Panc1 (cell line): ENCODE results near the gene IDUA. TPM values are rescaled to one million over a fixed set of nuclear protein-coding genes. Genes with fewer than 3 reads are reported as not detected.

Experiments used
- ATAC-seq: fragments of 200-7000 bp; cut with Tn5 transposase; 2 replicates; pipeline ENCODE4 v1.9.1; 2020; ENCODE audit warnings: mild to moderate bottlenecking, moderate library complexity
- BruUV-seq: library from RNA; stranded (reverse); fragments of 400-500 nt; replicated peaks from 2 replicates; lab custom pipeline; 2021; lab: Mats Ljungman, UMichigan
- CTCF ChIA-PET: fragments of 300-600 bp; sonication (Branson Sonifier 250); formaldehyde crosslinking; loops from one replicate; lab custom pipeline; 2022; ENCODE audit warnings: antibody characterized with exemption; lab: Charles Lee
- POLR2A ChIA-PET: fragments of 300-600 bp; sonication (Branson Sonifier 250); formaldehyde crosslinking; loops from one replicate; lab custom pipeline; 2022; ENCODE audit warnings: antibody characterized with exemption; lab: Charles Lee
- DNase-seq: peaks from one replicate; pipeline ENCODE4 v3.0.0-alpha.2; 2010; ENCODE audit warnings: low read depth, low spot score
- H3K27ac ChIP-seq: 2 replicates; pipeline ENCODE4 v1.5.1; 2011; ENCODE audit warnings: mild to moderate bottlenecking, low read length, inconsistent platforms
- H3K27me3 ChIP-seq: fragments of 200-500 bp; sonication (Bioruptor generic); 2 replicates; pipeline ENCODE4 v1.6.0; 2014; ENCODE audit warnings: low read length, inconsistent platforms; ENCODE audit not compliant: control insufficient read depth, insufficient read depth
- H3K36me3 ChIP-seq: fragments of 200-500 bp; sonication (Bioruptor generic); 2 replicates; pipeline ENCODE4 v1.5.1; 2014; ENCODE audit warnings: inconsistent platforms, mild to moderate bottlenecking, low read length, moderate library complexity; ENCODE audit not compliant: control insufficient read depth, insufficient read depth
- H3K4me1 ChIP-seq: 2 replicates; pipeline ENCODE4 v1.5.1; 2011; ENCODE audit warnings: inconsistent platforms, mild to moderate bottlenecking, low read length, moderate library complexity; ENCODE audit not compliant: control insufficient read depth, insufficient read depth
- H3K4me3 ChIP-seq, 2 experiments: 2 replicates each; pipeline ENCODE4 v1.5.1; 2011 to 2012; ENCODE audit warnings: low read depth in 2 of 2, low read length in 2 of 2, mild to moderate bottlenecking in 2 of 2, inconsistent platforms in 1 of 2, moderate library complexity in 1 of 2
- H3K9me3 ChIP-seq: fragments of 200-500 bp; sonication (Bioruptor generic); 2 replicates; pipeline ENCODE4 v1.5.1; 2014; ENCODE audit warnings: low read depth, mild to moderate bottlenecking, inconsistent platforms, low read length, moderate library complexity; ENCODE audit not compliant: control insufficient read depth, insufficient read depth
- POLR2AphosphoS5 ChIP-seq: IDR thresholded peaks from 2 replicates; pipeline ENCODE4 v1.6.1; 2012; ENCODE audit warnings: mild to moderate bottlenecking, low read depth, low read length, moderate library complexity
- SIN3A ChIP-seq: IDR thresholded peaks from 2 replicates; pipeline ENCODE4 v1.6.1; 2012; ENCODE audit warnings: low read depth, mild to moderate bottlenecking, low read length, moderate library complexity, borderline replicate concordance; ENCODE audit not compliant: insufficient read depth
- TCF7L2 ChIP-seq: IDR thresholded peaks from 2 replicates; pipeline ENCODE4 v1.6.1; 2011; ENCODE audit warnings: mild to moderate bottlenecking, low read depth, low read length, inconsistent platforms
- in situ Hi-C: cut with HindIII; loops from 2 replicates; pipeline ENCODE4 v1.10.0; 2016; ENCODE audit warnings: low sequenced_read_pairs, low pct_unique_long_range_greater_than_20kb
- intact Hi-C: fragments of 100-400 bp; cut with micrococcal nuclease; formaldehyde crosslinking; loops from one replicate; pipeline ENCODE4 v1.10.0; 2022; ENCODE audit not compliant: unreplicated experiment
- total RNA-seq: library from RNA; stranded (reverse); gene quantifications from one replicate; pipeline ENCODE4 v1.2.1, GENCODE V29; 2021; ENCODE audit not compliant: unreplicated experiment
- TF ChIP-seq, protein P1 (sequence below): fragments of 450-650 bp; IDR thresholded peaks from 2 replicates; pipeline ENCODE4 v1.5.1; 2017; ENCODE audit warnings: mild to moderate bottlenecking
- TF ChIP-seq, protein P2 (sequence below), 2 experiments: IDR thresholded peaks; 2 replicates each; pipeline ENCODE4 v1.6.1; 2011 to 2012; ENCODE audit warnings: low read depth in 2 of 2, control low read depth in 1 of 2, low read length in 1 of 2, mild to moderate bottlenecking in 1 of 2, moderate library complexity in 1 of 2; ENCODE audit not compliant: insufficient read depth in 1 of 2

The IDUA gene
- total RNA-seq, 1 experiment from 2014 or later: 30.6 TPM

DNA sequence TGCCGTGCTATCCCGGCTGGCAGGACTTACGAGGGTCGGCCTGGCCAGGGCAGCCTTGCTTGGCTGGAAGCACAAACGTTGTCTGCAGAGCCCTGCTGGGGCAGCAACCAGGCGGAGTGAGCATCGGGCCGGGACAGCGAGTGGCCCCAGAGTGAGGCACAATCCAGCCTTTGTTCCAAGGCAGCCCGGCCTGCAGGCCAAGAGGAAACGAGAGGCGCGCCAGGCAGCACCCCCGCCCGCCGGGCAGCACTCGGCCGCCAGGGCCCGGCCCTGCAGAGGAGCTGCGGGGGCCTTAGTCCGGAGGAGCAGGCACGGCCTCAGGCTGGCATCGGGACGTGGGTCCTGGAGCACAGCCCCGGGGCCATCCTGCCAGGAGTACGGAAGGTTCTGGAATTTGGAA lies 48.7 kb downstream of the IDUA start:
- intact Hi-C loops: no loop called here
- TF ChIP-seq POLR2AphosphoS5 (no peak), SIN3A (no peak), TCF7L2 (no peak)
- TF ChIP-seq, protein P1, sequence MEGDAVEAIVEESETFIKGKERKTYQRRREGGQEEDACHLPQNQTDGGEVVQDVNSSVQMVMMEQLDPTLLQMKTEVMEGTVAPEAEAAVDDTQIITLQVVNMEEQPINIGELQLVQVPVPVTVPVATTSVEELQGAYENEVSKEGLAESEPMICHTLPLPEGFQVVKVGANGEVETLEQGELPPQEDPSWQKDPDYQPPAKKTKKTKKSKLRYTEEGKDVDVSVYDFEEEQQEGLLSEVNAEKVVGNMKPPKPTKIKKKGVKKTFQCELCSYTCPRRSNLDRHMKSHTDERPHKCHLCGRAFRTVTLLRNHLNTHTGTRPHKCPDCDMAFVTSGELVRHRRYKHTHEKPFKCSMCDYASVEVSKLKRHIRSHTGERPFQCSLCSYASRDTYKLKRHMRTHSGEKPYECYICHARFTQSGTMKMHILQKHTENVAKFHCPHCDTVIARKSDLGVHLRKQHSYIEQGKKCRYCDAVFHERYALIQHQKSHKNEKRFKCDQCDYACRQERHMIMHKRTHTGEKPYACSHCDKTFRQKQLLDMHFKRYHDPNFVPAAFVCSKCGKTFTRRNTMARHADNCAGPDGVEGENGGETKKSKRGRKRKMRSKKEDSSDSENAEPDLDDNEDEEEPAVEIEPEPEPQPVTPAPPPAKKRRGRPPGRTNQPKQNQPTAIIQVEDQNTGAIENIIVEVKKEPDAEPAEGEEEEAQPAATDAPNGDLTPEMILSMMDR: no peak
- TF ChIP-seq, protein P2, sequence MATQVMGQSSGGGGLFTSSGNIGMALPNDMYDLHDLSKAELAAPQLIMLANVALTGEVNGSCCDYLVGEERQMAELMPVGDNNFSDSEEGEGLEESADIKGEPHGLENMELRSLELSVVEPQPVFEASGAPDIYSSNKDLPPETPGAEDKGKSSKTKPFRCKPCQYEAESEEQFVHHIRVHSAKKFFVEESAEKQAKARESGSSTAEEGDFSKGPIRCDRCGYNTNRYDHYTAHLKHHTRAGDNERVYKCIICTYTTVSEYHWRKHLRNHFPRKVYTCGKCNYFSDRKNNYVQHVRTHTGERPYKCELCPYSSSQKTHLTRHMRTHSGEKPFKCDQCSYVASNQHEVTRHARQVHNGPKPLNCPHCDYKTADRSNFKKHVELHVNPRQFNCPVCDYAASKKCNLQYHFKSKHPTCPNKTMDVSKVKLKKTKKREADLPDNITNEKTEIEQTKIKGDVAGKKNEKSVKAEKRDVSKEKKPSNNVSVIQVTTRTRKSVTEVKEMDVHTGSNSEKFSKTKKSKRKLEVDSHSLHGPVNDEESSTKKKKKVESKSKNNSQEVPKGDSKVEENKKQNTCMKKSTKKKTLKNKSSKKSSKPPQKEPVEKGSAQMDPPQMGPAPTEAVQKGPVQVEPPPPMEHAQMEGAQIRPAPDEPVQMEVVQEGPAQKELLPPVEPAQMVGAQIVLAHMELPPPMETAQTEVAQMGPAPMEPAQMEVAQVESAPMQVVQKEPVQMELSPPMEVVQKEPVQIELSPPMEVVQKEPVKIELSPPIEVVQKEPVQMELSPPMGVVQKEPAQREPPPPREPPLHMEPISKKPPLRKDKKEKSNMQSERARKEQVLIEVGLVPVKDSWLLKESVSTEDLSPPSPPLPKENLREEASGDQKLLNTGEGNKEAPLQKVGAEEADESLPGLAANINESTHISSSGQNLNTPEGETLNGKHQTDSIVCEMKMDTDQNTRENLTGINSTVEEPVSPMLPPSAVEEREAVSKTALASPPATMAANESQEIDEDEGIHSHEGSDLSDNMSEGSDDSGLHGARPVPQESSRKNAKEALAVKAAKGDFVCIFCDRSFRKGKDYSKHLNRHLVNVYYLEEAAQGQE (IDR thresholded peaks at IDR 0.05; ENCODE audit: insufficient read depth in 1 of 2, low read depth in 2 of 2, low read length in 1 of 2): no peak
- Histone ChIP-seq H3K4me1 (peaks cover 40% of the 10 kb centered on the region), H3K27ac (peak overlapping the region; percentile 34; the same call in 1 of the 2 replicates), H3K27me3 (no peaks in the 10 kb centered on the region), H3K4me3 (no peak overlapping the region), H3K36me3 (no peaks in the 10 kb centered on the region), H3K9me3 (no peaks in the 10 kb centered on the region)
- POLR2A ChIA-PET: no interaction called here
- BruUV-seq: no TSS peak
- CTCF ChIA-PET: no interaction called here
- in situ Hi-C loops: no loop called here
- DNase-seq (no peak), ATAC-seq (peak; percentile 44)

DNA sequence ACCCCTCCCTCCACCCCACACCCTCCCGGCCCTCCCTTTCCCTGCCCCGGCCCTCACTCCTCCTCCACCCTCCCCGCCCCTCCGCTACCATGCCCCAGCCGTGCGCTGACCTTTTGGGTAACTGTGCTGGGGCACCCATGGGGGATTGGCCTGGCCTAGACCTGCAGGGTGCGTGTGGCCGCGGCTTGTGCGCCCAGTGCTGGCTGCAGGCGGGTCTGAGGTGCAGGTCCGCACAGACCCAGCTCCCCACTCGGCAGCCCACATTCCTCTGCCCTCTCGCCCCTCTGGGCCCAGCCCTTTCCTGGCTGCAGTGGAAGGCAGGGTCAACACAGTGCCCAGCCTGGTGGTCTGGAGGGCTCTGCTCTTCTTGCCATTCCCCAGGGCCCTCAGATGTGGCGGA lies 49.3 kb downstream of the IDUA start:
- Histone ChIP-seq H3K9me3 (no peaks in the 10 kb centered on the region), H3K4me3 (no peak overlapping the region), H3K27ac (peak overlapping the region; percentile 51; the same call in 1 of the 2 replicates), H3K27me3 (no peaks in the 10 kb centered on the region), H3K36me3 (no peaks in the 10 kb centered on the region), H3K4me1 (peaks cover 43% of the 10 kb centered on the region)
- DNase-seq: no peak
- in situ Hi-C loops (no loop called here), intact Hi-C loops (no loop called here)
- TF ChIP-seq POLR2AphosphoS5 (no peak), SIN3A (no peak), TCF7L2 (no peak)
- TF ChIP-seq, protein P1: no peak
- TF ChIP-seq, protein P2 (IDR thresholded peaks at IDR 0.05; ENCODE audit: insufficient read depth in 1 of 2, low read depth in 2 of 2, low read length in 1 of 2): no peak
- ChIA-PET CTCF (interaction anchor here (0.6 kb wide), 1 partner anchor 234 kb away, joined by 3 read pairs; no protein-coding TSS in a partner anchor), POLR2A (no interaction called here)
- ATAC-seq: 0 out of 2 replicates have a peak, but pooled peaks have one; percentile 2
- no TSS peak for BruUV-seq
